ENCODE data around the gene DSTN.

DSTN gene

DNA sequence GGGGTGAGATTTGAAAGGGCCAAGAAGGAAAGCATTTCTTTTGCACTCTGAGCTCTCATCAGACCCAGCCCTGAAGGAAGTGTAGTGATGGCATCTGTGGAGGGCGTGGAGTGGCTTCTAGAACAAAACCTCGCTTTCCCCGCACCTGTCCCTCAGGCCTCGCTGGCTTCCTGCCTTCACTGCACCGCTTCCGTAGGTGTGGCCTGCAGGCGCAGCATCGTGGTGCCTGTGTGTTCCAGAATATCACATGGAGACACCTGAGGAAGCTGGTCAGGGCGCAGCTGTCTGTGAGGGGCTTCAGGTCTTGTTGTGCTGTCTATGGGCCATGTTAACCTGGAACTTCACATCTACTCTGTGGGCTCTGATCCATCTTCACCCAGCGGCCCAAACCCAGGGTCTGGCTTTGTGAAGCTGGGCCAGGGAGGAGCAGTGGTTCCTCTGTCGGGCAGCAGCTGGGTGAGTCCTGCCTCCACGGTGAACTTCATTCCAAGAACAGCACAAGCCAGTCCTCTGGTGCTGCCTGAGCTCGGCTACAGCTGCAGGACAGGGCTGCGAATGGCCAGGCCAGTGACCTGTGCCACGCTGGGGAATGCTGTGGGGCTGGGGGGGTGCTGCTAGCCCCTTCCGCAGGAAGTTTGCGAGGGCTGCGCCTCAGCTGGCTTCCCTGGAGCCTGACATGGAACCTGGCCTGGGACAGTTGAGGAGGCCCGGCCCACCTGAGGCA lies 40.9 kb downstream of the DSTN start:
- no peak overlapping the region for H3K4me3 ChIP-seq (ENCODE audit: low read length)
- H3K27me3 ChIP-seq (ENCODE audit: control insufficient read depth, insufficient read depth, low read length): no peaks in the 10 kb centered on the region
- peaks cover 60% of the 10 kb centered on the region for H3K4me1 ChIP-seq (ENCODE audit: control insufficient read depth, insufficient read depth, low read length)
- H3K36me3 ChIP-seq (ENCODE audit: control insufficient read depth, insufficient read depth, low read length): peaks cover 1% of the 10 kb centered on the region
- peak overlapping the region; percentile 23 for H3K9ac ChIP-seq (ENCODE audit: low read length)
- H3K9me3 ChIP-seq (ENCODE audit: control insufficient read depth, low read length): no peaks in the 10 kb centered on the region

DNA sequence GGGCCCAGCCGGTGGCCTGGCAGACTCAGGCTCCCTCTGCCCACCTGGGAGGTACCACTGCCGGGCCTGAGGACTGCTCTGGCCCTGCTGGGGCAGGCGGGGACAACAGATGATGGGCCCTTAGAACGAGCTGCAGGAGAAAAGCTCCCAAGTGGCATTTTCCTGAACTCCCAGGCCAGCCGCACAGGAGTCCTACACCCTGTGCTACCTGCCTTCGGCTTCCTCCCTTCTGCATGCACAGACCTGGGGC lies 41.3 kb downstream of the DSTN start:
- H3K4me3 ChIP-seq (ENCODE audit: low read length): no peak overlapping the region
- H3K4me1 ChIP-seq (ENCODE audit: control insufficient read depth, insufficient read depth, low read length): peaks cover 60% of the 10 kb centered on the region
- peaks cover 5% of the 10 kb centered on the region for H3K36me3 ChIP-seq (ENCODE audit: control insufficient read depth, insufficient read depth, low read length)
- peak overlapping the region; percentile 23 for H3K9ac ChIP-seq (ENCODE audit: low read length)
- H3K9me3 ChIP-seq (ENCODE audit: control insufficient read depth, low read length): no peaks in the 10 kb centered on the region
- no peaks in the 10 kb centered on the region for H3K27me3 ChIP-seq (ENCODE audit: control insufficient read depth, insufficient read depth, low read length)

DNA sequence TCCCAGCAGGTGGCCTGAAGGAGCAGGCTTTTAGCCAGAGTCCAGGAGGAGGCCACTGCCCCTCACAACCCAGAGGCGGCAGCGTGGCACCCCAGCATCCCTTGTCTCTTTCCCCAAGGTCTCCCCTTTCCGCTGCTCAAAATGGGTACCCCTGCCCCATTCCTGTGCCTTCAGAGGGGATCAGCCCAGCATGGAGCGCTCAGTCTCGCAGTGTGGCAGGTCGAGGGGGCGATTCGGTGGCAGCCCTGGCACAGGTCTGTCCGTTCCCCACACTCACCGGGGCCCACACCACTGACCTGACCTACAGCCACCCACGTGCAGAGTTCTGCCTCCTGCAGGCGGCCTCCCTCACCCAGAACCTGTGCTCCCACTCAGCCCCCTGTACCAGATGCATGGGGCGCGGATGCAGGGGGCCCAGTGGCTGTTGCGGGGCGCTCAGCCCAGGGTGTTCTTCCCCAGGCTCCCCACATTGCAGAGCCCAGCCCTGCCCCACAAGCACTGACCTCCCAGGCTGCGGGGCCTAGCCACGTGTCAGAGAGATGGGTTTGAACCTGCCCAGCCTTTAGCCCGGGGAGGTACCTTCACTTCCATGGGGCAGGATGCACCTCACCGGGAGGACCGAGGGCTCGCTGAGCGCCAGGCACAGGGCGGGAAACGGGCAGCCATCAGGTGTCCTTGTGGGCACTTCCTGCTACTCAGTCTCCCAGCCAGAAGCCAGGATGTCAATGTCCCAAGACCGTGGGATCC lies 41.8 kb downstream of the DSTN start:
- no peak overlapping the region for H3K4me3 ChIP-seq (ENCODE audit: low read length)
- H3K27me3 ChIP-seq (ENCODE audit: control insufficient read depth, insufficient read depth, low read length): no peaks in the 10 kb centered on the region
- H3K9me3 ChIP-seq (ENCODE audit: control insufficient read depth, low read length): no peaks in the 10 kb centered on the region
- peaks cover 9% of the 10 kb centered on the region for H3K36me3 ChIP-seq (ENCODE audit: control insufficient read depth, insufficient read depth, low read length)
- peak overlapping the region; percentile 33 for H3K9ac ChIP-seq (ENCODE audit: low read length)
- H3K4me1 ChIP-seq (ENCODE audit: control insufficient read depth, insufficient read depth, low read length): peaks cover 65% of the 10 kb centered on the region

- H3K9me3 ChIP-seq (ENCODE audit: control insufficient read depth, low read length): no peaks in the 10 kb centered on the region
- H3K4me1 ChIP-seq (ENCODE audit: control insufficient read depth, insufficient read depth, low read length): peaks cover 72% of the 10 kb centered on the region
- H3K36me3 ChIP-seq (ENCODE audit: control insufficient read depth, insufficient read depth, low read length): peaks cover 16% of the 10 kb centered on the region
- no peak overlapping the region for H3K4me3 ChIP-seq (ENCODE audit: low read length)
- H3K9ac ChIP-seq (ENCODE audit: low read length): peak overlapping the region; percentile 33
- H3K27me3 ChIP-seq (ENCODE audit: control insufficient read depth, insufficient read depth, low read length): no peaks in the 10 kb centered on the region
Measured at GRCh38 chr20:17612287-17612991, 42.6 kb downstream of the DSTN start.

- H3K4me3 ChIP-seq (ENCODE audit: low read length): no peak overlapping the region
- peaks cover 16% of the 10 kb centered on the region for H3K36me3 ChIP-seq (ENCODE audit: control insufficient read depth, insufficient read depth, low read length)
- H3K4me1 ChIP-seq (ENCODE audit: control insufficient read depth, insufficient read depth, low read length): peaks cover 77% of the 10 kb centered on the region
- no peaks in the 10 kb centered on the region for H3K9me3 ChIP-seq (ENCODE audit: control insufficient read depth, low read length)
- H3K9ac ChIP-seq (ENCODE audit: low read length): no peak overlapping the region
- H3K27me3 ChIP-seq (ENCODE audit: control insufficient read depth, insufficient read depth, low read length): no peaks in the 10 kb centered on the region
Measured at GRCh38 chr20:17612992-17613327, 43.1 kb downstream of the DSTN start.

GRCh38 chr20:17613328-17614175 lies 43.7 kb downstream of the DSTN start:
- no peak overlapping the region for H3K4me3 ChIP-seq (ENCODE audit: low read length)
- no peaks in the 10 kb centered on the region for H3K27me3 ChIP-seq (ENCODE audit: control insufficient read depth, insufficient read depth, low read length)
- no peaks in the 10 kb centered on the region for H3K9me3 ChIP-seq (ENCODE audit: control insufficient read depth, low read length)
- H3K4me1 ChIP-seq (ENCODE audit: control insufficient read depth, insufficient read depth, low read length): peaks cover 83% of the 10 kb centered on the region
- H3K9ac ChIP-seq (ENCODE audit: low read length): no peak overlapping the region
- H3K36me3 ChIP-seq (ENCODE audit: control insufficient read depth, insufficient read depth, low read length): peaks cover 16% of the 10 kb centered on the region

DNA sequence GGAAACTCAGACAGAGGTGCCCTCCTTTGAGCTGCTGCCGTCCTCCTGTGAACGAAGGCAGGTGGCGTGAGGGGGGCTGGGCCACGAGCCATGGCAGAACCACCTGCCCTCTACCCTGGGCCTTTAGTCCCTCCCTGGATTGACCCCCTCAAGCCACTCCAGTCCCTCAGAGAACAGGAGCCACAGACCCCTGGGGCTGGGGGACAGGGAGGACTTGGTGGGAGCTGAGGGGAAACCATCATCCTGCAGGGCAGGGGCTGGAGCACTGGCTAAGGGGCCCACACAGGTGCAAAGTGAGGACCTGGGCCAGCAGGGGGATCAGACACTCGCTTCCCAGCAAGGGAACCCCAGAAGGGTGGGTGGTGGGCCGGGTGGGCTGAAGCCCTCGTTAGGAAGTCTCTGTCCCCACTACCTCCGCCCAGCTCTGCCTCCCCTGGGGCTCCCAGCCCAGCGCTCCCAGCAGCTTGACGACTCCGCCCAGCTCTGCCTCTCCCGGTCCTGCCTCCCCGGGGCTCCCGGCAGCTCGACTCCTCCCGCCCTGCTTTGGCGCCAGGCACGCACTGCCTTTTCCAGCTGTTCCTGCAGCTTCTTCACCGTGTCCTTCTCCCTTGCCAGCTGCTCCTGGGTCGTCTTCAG lies 44.4 kb downstream of the DSTN start:
- Histone ChIP-seq H3K4me3 (ENCODE audit: low read length) (no peak overlapping the region), H3K27me3 (ENCODE audit: control insufficient read depth, insufficient read depth, low read length) (no peaks in the 10 kb centered on the region), H3K4me1 (ENCODE audit: control insufficient read depth, insufficient read depth, low read length) (peaks cover 83% of the 10 kb centered on the region), H3K9ac (ENCODE audit: low read length) (peak overlapping the region; percentile 62), H3K9me3 (ENCODE audit: control insufficient read depth, low read length) (no peaks in the 10 kb centered on the region), H3K36me3 (ENCODE audit: control insufficient read depth, insufficient read depth, low read length) (peaks cover 23% of the 10 kb centered on the region)

DNA sequence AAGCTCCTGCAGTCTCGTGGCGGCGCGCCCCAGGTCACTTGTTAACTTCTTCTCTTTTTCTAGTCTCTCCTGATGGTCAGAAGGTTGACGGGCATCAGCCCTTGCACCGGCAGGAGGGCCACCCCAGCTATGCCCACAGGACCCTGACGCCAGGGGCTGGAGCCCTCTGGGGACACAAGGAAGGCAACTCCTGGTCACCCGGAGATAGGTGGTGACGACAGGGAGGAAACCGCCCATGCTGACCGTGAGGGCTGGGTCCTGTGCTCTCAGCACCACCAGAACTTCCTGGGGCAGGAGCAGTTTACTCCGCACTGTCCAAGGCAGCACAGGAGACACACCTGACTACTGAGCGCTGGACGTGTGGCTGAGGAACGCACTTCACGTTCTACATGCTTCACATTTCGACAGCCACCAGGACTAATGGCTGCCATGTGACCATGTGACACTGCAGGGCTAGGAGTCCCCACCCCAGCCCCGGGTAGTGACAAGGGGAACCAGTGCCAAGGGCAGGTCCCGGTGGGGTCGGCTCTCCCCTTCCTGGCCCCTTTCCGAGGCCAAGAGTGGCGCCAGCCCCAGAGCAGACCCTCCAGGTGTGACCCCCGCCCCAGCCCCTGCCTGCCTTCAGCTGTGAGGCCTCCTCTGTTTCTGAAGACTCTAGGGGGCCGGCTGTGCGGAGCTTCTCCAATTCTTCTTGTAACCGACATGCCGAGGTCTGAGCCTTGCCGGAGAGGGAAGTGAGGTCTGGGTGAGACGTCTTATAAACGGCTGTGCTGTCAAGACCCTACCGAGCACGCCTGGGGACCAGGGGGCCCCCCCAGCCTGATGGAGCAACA lies 45.2 kb downstream of the DSTN start:
- H3K9me3 ChIP-seq (ENCODE audit: control insufficient read depth, low read length): no peaks in the 10 kb centered on the region
- H3K36me3 ChIP-seq (ENCODE audit: control insufficient read depth, insufficient read depth, low read length): peaks cover 27% of the 10 kb centered on the region
- H3K4me3 ChIP-seq (ENCODE audit: low read length): no peak overlapping the region
- no peaks in the 10 kb centered on the region for H3K27me3 ChIP-seq (ENCODE audit: control insufficient read depth, insufficient read depth, low read length)
- H3K9ac ChIP-seq (ENCODE audit: low read length): peak overlapping the region; percentile 62
- peaks cover 83% of the 10 kb centered on the region for H3K4me1 ChIP-seq (ENCODE audit: control insufficient read depth, insufficient read depth, low read length)

- Histone ChIP-seq H3K4me3 (ENCODE audit: low read length) (no peak overlapping the region), H3K36me3 (ENCODE audit: control insufficient read depth, insufficient read depth, low read length) (peaks cover 27% of the 10 kb centered on the region), H3K4me1 (ENCODE audit: control insufficient read depth, insufficient read depth, low read length) (peaks cover 76% of the 10 kb centered on the region), H3K9me3 (ENCODE audit: control insufficient read depth, low read length) (no peaks in the 10 kb centered on the region), H3K9ac (ENCODE audit: low read length) (peak overlapping the region; percentile 62), H3K27me3 (ENCODE audit: control insufficient read depth, insufficient read depth, low read length) (no peaks in the 10 kb centered on the region)
Measured at GRCh38 chr20:17615645-17616479, 46.0 kb downstream of the DSTN start.

GRCh38 chr20:17616480-17617211 lies 46.8 kb downstream of the DSTN start:
- H3K36me3 ChIP-seq (ENCODE audit: control insufficient read depth, insufficient read depth, low read length): peaks cover 27% of the 10 kb centered on the region
- H3K9me3 ChIP-seq (ENCODE audit: control insufficient read depth, low read length): no peaks in the 10 kb centered on the region
- no peak overlapping the region for H3K4me3 ChIP-seq (ENCODE audit: low read length)
- H3K27me3 ChIP-seq (ENCODE audit: control insufficient read depth, insufficient read depth, low read length): no peaks in the 10 kb centered on the region
- H3K9ac ChIP-seq (ENCODE audit: low read length): no peak overlapping the region
- H3K4me1 ChIP-seq (ENCODE audit: control insufficient read depth, insufficient read depth, low read length): peaks cover 68% of the 10 kb centered on the region

Measured in mucosa of stomach (tissue), 1 donor.